PC-9 (cell line): Measurements from ENCODE around the gene PRR19.

ENCODE experiments used
- EZH2 ChIP-seq: fragments of 200-600 bp; sonication (generic); IDR thresholded peaks from 2 replicates; pipeline ENCODE4 v1.8.0; 2017; ENCODE audit warnings: antibody characterized with exemption, low read depth
- TF ChIP-seq, protein P1 (sequence below): fragments of 200-600 bp; sonication (generic); conservative IDR thresholded peaks from 2 replicates; pipeline ENCODE4 v1.6.1; 2017; ENCODE audit warnings: mixed run types, antibody characterized with exemption, mild to moderate bottlenecking, moderate library complexity

DNA sequence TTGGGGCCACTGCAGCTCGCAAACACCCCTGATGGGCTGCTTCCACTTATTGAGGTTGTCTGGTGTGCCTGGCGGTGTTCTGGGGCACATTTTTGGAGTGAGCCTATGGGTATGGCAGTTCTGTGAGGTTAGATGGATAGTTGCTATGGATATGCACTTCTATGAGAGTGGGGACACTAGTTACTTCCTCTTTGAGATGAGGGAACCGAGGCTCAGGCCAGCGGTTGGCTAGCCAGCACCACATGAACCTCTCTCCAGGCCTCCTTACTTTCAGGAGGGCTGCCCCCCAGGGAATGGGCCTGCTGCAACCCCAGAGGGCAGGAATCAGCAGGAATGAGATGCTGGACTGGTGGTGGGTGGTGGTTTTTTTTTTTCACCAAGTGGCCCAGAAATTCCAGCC is 13.5 kb upstream of the PRR19 start:
- TF ChIP-seq, protein P1, sequence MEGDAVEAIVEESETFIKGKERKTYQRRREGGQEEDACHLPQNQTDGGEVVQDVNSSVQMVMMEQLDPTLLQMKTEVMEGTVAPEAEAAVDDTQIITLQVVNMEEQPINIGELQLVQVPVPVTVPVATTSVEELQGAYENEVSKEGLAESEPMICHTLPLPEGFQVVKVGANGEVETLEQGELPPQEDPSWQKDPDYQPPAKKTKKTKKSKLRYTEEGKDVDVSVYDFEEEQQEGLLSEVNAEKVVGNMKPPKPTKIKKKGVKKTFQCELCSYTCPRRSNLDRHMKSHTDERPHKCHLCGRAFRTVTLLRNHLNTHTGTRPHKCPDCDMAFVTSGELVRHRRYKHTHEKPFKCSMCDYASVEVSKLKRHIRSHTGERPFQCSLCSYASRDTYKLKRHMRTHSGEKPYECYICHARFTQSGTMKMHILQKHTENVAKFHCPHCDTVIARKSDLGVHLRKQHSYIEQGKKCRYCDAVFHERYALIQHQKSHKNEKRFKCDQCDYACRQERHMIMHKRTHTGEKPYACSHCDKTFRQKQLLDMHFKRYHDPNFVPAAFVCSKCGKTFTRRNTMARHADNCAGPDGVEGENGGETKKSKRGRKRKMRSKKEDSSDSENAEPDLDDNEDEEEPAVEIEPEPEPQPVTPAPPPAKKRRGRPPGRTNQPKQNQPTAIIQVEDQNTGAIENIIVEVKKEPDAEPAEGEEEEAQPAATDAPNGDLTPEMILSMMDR = no peak
- TF ChIP-seq EZH2 = no peak
